Lung microvascular endothelial cell (primary cell): Measurements from ENCODE around the gene ACOX3. TPM values are rescaled to one million over a fixed set of nuclear protein-coding genes. Genes with fewer than 3 reads are reported as not detected.
"Not testable (repeated sequence)": the region's sequence is repeated elsewhere in the genome, so short reads cannot be mapped to it uniquely, and the experiment has no call there.

Experiments used
- DNase-seq, 2 donors: peaks; one replicate each; pipeline versions ENCODE4 v3.0.0 to v3.0.0-alpha.2; 2010; ENCODE audit warnings: low read depth in 2 of 2
- total RNA-seq: library from RNA; depleted of rRNA; stranded (reverse); fragments of >200 nt; gene quantifications from 2 replicates; pipeline ENCODE4 v1.2.1, GENCODE V29; 2014

The ACOX3 gene
- total RNA-seq = 22.6 and 24.0 TPM in 2 replicates

DNA sequence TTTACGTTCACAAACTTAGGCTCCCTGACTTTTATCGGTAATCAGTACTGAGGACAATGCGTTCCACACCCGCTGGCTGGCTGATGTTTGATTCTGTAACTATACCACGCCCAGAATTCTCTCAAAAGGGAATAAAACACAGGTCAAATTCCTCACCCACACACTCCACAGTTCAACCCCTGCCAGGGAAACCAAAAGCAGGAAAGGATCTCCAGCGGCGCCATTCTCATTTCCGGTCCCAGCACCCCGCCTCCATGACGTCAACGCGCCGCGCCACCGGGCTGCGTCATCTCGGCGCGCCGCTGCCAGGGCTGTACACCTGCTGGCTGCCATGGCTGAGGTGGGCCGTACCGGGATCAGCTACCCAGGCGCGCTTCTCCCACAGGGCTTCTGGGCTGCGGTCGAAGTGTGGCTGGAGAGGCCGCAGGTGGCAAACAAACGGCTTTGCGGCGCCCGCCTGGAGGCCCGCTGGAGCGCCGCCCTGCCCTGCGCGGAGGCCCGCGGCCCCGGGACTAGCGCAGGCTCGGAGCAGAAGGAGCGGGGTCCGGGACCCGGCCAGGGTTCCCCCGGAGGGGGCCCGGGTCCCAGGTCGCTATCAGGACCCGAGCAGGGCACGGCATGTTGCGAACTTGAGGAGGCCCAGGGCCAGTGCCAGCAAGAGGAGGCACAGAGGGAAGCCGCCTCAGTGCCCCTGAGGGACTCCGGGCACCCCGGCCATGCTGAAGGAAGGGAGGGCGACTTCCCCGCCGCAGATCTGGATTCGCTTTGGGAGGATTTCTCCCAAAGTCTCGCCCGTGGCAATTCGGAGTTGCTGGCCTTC is at the start of gene ACOX3, which contains the start of gene TRMT44:
Gene ACOX3, minus strand, starts transcription at position 232 of the 820 bp plus-strand sequence. CDS start 24,202 bp downstream, outside the sequence.
Gene TRMT44, plus strand, starts transcription at position 286 of the 820 bp plus-strand sequence. Its CDS starts 46 bp downstream, at position 332.
- peak; percentile 92 to 98 for DNase-seq

DNA sequence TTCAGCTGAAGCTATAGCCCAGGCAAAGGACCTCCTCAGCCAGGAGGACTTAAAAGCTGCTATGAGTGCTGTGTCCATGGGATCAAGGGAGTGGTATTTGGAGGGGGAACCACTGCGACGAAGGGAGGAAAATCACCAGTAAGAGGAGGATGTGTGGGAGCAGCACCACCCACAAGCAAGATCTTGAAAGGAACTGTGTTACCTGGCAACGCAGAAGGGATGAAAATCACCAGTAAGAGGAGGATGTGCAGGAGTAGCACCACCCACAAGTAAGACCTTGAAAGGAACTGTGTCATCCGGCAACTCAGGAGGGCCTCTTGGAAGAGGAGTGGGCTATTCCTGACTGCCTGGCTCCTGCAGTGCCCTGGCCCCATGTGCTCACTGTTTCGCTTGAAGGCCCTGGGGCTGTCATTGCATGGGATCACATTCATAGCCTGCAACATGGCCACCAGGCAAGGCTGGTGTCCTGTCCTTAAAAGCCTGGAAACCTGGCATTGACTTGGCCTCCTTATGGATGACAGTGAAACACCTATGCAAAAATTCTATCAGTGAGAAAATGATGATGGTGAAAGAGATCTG is 48.4 kb upstream of the ACOX3 start:
- DNase-seq = no peak

DNA sequence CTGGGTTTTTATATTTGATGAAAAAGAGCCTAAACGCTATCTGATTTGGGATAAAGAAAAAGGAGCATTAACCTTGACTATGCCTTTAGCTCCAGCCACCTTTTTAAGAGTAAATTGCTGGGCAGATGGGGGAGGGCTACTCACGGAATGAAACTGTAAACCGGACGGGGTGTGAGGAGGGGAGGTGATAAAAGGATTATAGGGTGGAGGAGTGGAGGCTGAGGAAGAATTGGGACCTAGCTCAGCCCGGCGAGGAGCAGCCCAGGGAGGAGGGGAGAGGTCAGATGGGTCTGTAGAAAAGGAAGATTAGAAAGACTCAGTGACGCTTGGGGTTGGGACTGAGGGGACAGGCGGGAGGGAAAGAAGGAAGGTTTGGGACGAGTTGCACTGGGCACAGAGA is 46.1 kb upstream of the ACOX3 start:
- DNase-seq = not testable (repeated sequence)

DNA sequence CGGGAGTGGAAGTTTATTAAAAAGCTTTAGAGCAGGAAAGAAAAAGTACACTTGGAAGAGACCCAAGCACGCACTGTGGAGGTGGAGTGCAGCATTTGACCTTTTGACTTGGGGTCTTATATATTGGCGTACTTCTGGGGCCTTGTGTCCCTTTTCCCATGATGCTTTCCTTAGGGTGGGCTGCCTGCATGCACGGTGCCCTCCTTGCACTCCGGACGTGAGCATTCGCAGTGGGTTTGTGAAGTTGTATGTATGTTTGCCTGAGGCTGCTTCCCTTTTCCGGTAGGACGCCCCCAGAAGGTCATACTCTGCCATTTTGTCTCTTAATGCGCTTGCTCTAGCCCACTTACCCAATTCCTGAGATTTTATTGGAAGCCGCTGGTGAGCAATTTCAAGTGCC is 39.7 kb upstream of the ACOX3 start:
- no peak for DNase-seq

DNA sequence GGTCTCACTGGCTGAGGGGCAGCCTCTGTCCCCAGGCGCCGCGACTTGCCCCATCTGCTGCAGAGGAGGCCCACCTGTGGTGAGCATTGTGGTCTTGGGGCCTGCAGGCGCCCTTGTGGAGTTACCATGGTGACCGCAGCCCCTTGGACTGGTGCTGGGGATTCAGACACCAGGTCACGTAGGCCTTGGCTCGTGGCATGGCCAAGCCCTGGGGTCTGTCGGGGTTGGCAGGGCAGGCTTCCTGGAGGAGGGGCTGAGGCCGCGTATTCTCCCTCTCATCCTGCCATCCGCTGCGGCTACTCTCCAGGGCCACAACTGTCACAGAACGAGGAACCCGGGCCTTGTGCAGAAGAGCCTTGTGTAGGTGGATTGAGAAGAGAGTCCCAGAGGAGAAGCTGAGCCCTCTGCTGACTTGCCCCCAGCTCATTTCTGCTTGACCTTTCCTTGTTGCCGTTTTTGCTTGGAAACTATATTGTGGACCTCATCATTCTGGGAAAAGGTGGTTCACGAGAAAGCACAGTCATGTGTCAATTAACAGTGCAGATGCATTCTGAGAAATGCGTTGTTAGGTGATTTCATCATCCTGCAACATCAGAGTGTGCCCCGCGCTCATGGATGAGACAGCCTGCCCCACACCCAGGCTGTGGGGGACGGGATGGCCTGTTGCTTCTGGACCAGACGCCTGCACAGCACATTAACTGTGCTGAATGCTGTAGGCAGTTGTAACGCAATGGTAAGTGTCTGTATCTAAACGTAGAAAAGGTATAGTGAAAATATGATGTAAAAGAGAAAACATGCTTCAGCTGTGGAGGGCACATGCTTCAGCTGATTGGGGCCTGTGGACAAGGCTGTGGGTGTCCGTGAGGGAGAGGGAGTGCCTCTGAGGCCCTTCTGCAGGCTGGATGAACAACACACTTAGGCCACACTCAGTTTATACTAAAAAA is 38.5 kb upstream of the ACOX3 start:
- no peak for DNase-seq

DNA sequence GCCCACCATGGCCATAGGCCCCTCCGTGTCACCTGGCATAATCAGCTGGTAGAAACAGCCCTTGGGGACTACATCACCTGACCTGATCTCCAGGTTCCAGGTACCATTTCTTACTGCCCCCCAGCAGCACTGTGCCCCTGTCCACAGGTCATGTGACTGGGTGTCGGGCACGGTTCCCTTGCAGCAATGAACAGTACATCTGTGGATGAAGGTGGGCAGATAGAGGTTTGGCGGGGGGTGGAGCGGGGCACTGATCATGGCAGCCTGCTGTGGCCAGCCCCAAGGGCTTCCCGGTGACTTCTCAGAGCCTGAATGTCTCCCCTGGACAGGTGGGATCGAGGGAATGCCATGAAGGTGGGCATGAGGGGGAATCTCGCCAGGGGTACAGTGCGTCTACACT is 37.8 kb upstream of the ACOX3 start:
- DNase-seq = no peak

DNA sequence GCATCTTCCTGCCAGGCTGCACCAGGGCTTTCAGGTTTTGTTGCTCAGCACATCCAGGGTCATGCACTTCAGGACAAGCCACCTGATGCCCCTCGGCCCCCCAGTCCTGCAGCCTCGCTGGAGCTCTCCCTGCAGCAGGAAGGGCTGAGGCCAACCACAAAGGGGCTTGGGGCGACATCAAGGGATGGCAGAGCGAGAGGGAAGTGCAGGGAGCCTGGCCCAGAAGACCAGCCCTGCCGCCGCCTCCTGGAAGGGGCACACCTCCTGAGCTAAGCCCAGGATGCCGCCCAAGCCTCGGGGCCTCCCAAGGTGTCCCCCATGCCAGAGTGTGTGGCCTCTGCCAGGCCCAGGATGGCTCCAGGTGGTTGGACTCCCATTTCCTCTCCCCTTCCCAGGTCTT is 37.2 kb upstream of the ACOX3 start:
- no peak for DNase-seq

DNA sequence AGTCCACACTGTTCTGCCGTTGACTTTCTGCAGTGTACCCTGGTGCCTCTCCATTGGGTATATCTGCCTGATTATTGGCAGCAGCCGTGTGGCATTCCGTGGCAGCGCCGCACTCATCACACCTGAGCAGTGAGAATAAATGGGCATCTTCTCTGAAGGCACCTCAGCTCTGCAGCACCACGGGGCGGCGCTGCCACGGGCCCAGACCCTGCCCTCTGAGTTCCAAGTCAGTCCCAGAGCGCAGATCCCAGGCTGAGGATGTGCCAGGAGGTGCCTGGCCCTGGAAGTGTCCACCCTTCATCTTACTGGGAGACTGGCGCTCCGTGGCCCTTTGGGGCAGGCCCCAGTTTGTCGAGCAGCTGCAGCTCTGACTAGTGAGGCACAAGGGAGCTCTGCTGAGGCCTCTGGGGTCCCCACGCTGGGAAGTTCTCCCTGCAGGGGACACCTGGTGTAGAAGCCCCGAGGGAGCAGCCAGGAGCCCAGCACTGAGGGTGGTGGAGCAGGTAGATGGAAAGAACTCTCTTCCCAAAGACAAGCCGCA is 36.6 kb upstream of the ACOX3 start:
- no peak for DNase-seq

DNA sequence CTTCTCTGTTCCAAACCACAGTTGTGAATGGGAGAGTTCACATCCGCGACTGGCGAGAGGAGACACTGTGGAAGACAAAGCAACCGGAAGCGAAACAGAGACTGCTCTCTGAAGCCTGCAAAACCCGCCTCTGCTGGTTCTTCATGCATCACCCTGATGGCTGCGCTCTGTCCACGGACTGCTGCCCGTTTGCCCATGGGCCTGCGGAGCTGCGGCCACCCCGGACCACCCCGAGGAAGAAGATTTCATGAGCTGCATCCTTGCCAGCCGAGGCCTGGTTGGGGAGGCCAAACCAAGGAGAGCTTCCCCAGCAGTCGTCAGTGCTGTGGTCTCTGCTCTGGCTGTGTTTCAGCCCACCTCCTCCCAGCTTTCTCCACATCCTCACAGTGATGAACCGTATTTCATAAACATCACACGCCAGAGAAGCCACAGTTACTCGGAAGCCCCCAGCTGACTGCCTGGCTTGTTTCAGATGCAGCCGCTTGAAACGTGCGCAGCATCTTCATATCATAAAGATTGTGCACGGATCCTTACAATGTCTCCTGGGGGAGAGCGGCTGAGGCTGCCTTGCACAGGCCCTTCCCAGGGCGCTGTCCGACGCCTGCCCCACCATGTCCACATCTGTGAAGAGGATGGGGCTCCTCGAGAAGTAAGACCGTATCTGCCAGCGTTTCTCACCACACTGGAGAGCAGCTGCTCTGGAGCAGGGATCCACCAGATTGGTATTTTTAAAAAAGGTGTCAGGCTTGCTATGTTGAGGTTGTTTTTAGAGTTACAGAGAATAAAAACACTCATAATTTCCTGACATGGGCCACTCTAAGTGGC is 35.4 kb upstream of the ACOX3 start:
- DNase-seq = no peak

DNA sequence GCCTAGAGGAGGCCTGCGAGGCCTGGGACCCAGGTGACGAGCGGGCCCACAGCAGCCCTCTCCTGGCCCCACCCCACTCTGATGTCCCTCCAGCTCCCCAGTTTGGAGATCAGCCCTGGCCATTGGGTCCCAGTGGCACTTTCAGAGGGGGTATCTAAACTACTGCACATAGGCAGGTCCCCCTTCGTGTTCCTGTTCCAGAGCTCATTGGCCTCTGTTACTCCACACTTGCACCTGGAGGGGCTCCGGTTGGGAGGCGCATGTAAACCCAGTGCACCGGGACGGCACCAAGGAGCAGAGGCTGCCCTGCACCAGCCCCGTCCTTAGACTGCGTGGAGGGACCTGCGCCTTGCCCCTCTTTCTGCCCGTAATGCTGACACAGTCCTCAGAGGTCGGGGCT is 34.3 kb upstream of the ACOX3 start:
- no peak for DNase-seq

DNA sequence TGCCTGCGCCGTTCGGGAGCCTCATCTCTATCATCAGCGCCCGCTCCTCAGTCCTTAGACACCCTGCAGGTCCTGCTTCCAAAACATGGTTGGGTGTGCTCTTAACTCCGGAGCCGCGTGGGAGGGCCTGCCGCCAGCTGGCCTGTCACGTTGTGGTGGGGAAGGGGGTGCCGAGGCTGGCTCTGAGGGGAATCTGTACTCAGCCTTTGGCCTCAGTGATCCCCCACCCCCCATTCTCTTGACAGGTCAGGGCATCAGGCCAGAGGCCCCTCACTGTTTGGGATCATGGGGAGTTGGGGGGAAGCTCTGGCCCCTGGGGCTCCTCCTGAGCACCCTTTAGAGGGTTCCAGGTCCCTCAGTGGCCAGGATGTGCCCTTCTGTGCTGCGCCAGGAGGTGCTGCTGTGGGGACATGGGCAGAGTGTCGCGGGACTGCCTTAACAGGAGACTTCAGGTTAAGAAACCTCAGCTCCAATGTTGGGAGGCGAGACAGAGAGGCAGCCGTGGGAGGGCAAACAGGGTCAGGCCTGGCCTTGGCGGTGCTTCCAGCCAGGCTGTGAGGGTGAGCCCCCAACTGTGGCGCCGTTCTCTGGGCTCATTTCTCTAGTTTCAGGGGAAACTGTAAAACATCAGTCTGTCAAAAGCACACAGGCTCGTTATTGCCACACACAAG is 33.5 kb upstream of the ACOX3 start:
- DNase-seq = no peak

DNA sequence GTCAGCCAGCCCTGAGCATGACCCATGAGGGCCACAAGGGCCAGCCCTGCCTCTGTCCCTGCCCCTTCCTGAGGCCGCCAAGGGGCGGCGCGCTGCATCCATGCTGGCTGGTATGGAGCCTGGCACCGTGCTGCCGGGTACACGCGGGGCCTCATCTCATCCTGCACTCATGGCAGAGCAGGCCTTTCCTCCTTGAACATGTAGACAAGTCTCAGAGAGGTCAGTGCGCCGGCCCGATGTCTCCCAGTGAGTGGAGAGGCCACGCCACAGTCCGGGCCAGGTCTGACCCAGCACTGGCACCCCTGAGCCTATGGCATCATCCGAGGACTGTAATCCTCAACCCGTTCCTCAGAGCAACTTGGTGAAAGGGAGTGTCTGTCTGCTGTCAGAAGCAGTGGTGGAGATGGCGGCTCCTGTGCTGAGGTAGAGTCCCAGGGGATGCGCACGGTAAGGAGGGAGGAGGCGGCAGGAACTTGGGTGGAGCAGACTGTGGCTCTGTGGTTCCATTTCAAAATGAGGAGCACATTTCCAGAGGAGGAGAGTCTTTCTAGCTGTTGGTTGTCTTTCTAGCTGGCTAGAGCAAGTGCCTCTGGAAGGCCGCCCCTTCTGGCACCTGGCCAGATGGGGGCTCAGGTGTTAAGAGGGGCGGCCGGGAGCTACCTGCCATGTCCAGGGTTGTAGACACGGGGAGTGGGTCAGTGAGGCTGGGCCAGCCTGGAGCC is 32.8 kb upstream of the ACOX3 start:
- DNase-seq = no peak

DNA sequence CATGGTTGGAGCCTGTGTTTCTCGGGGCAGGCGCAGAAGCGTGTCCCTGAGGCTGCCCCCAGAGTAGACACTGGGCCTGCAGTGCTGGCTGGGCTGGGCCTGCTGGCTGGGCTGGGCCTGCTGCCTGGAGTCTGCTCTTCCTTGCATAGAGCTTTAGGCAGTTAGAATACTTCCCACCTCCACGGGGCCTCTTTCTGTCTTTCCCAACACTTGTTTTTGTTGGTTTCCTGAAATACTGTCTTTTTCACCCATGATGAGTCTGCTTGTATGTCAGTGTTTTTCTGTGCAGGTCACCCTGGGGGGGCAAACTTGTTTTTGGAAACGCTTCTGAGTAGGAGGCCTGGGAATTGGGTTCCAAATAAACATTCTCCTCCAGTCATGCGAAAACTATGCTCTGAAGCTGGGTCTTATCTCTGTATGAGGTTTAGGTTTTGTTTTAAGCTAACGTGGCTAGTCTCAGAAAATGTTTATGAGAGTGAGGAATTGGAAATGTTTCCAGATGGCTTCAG is 32.2 kb upstream of the ACOX3 start:
- no peak for DNase-seq

DNA sequence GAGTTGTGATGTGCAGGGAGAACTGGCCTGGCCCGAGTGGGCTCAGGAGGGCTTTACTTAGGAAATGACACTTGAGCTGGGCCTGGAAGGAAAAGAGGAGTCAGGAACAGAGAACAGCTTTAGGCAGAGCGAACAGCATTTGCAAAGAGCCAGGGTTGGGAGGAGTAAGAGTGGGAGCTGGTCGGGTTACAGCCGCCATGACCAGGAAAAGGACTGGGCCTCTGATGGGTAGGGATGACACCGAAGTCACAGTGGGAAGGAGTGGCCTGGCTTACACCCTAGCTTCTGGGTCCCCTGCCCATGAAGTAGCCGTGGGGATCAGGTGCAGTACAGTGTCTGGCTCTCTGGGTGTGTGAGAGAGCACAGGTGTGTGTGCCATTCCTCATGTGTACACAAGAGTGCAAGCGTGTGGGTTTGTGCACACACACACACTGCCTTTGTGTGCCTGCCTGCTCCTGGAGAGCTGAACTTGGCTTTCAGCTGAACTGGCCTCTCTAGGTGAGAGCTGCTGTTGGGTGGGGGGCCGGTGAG is 31.7 kb upstream of the ACOX3 start:
- DNase-seq = no peak

DNA sequence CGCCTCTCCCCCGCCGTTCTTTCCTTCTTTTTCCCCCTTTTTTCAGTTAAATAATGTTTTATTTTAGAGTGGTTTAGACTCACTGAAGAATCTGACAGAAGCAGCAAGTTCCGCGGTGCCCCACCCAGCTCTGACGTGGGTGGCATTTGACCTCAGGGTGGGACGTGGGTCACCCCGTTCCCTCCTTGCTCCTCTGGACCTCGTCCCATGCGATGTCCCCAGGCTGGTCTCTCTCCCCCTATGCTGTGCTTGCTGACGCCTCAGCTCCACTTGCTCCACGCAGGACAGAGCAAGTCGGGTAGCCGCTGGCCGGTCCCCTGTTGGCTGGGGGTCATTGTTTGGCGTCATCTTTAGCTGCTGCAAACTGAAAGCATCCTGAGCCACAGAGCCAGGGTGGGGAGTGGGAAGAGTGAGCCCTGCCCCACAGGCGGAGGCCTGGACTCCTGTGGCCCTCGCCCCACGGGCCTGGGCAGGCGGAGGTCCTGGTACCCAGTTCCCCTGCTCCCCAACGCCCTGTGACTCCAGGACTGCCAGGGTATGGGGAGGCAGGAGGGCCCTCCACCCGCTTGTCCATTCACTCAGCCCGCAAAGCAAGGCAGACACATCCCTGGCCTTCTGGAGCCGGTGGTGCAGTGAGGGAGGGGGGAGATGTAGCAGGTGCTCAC is 30.8 kb upstream of the ACOX3 start:
- no peak for DNase-seq

DNA sequence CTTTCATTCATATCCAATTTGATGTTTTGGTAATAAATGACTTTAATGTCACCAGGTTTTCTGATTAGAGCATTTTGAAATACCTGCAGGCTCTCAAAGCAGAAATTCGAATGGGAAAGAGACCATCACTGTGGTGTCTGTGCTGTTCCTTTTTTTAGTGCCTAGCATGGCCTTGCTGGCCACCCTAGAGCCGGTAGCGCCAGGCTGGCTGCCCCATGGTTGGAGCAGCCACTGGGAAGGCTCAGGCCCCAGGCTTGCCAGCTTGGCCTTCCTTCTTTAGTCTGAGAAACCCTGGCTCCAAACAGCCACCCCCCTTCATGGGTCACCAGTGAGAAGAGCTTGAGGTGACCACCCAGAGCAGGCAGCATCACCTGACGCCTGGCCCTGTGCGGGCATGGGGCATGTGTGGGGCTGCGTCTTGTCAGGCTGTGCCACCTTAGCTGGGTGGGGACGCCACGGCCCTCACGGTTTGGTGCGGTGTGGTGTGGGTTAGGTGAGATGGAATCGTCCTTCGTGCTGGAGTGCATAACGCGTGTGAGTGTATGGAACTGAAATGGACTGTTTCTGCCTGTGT is 30.0 kb upstream of the ACOX3 start:
- DNase-seq = no peak

DNA sequence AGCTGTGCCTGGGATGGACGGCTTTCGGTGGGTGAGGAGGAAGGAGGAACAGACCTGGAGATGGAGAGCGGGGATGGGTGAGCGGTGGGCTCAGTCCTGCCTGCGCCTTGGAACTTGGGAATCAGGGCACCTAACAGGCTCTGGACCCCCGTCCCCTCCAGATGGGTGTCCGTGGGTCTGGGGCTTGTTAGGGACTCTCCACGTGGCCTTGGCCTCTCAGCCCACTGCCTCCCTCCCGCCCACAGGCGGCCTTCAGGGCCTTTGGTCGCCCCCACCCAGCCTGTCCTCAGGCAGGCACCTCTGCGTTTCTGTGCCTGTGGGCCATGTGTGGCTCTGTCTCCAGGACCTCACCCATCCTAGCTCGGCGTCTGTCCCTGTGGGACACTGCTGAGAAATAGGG is 29.0 kb upstream of the ACOX3 start:
- DNase-seq = no peak
